Measurements from ENCODE around the gene CAMK2A.

The CAMK2A gene

DNA sequence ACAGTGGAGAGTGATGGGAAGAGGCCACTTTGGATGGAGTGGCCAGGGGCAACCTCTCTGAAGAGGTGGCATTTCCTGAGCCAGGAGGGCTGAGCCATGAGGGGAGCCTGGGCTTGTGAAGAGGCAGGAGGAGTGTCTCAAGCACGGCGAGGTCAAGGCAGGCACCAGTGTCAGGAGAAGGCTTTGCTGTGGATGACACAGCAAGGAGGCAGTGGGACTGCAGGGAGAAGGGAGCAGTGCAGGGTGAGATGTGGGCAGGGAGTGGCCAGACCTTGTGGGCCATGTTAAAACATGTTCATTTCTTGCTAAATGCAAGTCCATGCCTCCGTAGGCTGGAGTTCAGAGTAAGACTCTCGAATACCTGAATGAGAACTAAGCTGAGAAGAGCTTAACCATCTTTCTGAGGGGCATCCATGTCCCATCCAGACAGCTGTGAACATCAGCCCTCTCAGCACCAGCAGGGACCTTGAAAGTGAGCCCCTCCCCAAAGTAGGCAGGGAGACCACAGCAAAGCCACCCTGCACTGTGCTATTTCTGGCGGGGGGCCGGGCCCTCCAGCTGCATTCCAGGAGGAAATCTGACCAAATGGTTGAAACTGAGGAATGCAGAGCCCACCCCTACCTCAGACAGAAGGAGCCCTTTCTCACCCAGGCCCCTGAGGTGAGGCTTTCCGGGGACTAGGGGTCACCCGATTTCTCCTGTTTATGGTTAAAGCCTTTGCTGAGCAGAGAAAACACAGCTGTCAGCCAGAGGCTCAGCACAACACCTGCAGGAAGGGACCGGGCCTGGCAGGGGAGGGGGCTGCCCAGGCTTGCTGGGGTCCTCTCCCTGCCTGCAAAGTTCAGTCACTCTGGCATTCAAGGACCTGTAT, 29.3 kb upstream of the CAMK2A start:
- Histone ChIP-seq H3K27ac (no peak overlapping the region), H3K36me3 (ENCODE audit: control insufficient read depth, insufficient read depth, low read length) (no peaks in the 10 kb centered on the region), H3K4me1 (peaks cover 5% of the 10 kb centered on the region), H3K9me3 (ENCODE audit: control insufficient read depth, low read length) (no peaks in the 10 kb centered on the region), H3K9ac (no peak overlapping the region), H3K4me2 (ENCODE audit: low read length) (no peak overlapping the region), H3K27me3 (ENCODE audit: control insufficient read depth, insufficient read depth, low read length) (no peaks in the 10 kb centered on the region), H2AFZ (no peak overlapping the region), H3K79me2 (no peaks in the 10 kb centered on the region), H3K4me3 (ENCODE audit: low read depth, low read length) (no peak overlapping the region)
- TF ChIP-seq CTCF (IDR thresholded peaks at IDR 0.05): no peak

- peaks cover 5% of the 10 kb centered on the region for H3K4me1 ChIP-seq
- H3K4me3 ChIP-seq (ENCODE audit: low read depth, low read length): no peak overlapping the region
- H3K4me2 ChIP-seq (ENCODE audit: low read length): no peak overlapping the region
- H3K9ac ChIP-seq: no peak overlapping the region
- H3K79me2 ChIP-seq: no peaks in the 10 kb centered on the region
- H3K27ac ChIP-seq: no peak overlapping the region
- TF ChIP-seq CTCF (IDR thresholded peaks at IDR 0.05): no peak
- H3K27me3 ChIP-seq (ENCODE audit: control insufficient read depth, insufficient read depth, low read length): no peaks in the 10 kb centered on the region
- H2AFZ ChIP-seq: no peak overlapping the region
- H3K36me3 ChIP-seq (ENCODE audit: control insufficient read depth, insufficient read depth, low read length): no peaks in the 10 kb centered on the region
- H3K9me3 ChIP-seq (ENCODE audit: control insufficient read depth, low read length): no peaks in the 10 kb centered on the region
Observed at GRCh38 chr5:150317048-150318003, 27.8 kb upstream of the CAMK2A start.

GRCh38 chr5:150316320-150316719, 26.7 kb upstream of the CAMK2A start:
- Histone ChIP-seq H3K36me3 (ENCODE audit: control insufficient read depth, insufficient read depth, low read length) (no peaks in the 10 kb centered on the region), H3K4me3 (ENCODE audit: low read depth, low read length) (no peak overlapping the region), H3K27me3 (ENCODE audit: control insufficient read depth, insufficient read depth, low read length) (no peaks in the 10 kb centered on the region), H3K4me1 (peaks cover 5% of the 10 kb centered on the region), H3K9me3 (ENCODE audit: control insufficient read depth, low read length) (no peaks in the 10 kb centered on the region), H3K9ac (no peak overlapping the region), H3K27ac (no peak overlapping the region), H3K79me2 (no peaks in the 10 kb centered on the region), H3K4me2 (ENCODE audit: low read length) (no peak overlapping the region), H2AFZ (no peak overlapping the region)
- no peak for TF ChIP-seq CTCF (IDR thresholded peaks at IDR 0.05)

DNA sequence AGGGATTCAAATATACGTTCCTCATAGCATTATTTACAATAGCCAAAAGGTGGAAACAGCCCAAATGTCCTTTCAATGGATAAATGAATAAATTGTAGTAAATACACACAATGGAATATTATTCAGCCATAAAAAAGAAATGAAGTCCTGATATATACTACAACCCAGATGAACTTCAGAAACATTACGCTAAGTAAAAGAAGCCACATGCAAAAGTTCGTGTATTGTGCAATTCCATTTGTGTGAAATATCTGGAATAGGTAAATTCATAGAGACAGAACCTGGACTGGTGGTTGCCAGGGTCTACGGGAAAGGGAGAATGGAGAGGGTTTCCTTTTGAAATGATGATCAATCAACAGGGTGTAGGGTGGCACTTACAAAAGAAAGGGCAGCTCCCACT, 25.7 kb upstream of the CAMK2A start:
- no peak for TF ChIP-seq CTCF (IDR thresholded peaks at IDR 0.05)

More for the DNA sequence above, 25.7 kb upstream of the CAMK2A start:
- Histone ChIP-seq H3K9ac (no peak overlapping the region), H3K36me3 (ENCODE audit: control insufficient read depth, insufficient read depth, low read length) (no peaks in the 10 kb centered on the region), H3K79me2 (no peaks in the 10 kb centered on the region), H2AFZ (no peak overlapping the region), H3K4me2 (ENCODE audit: low read length) (no peak overlapping the region), H3K4me3 (ENCODE audit: low read depth, low read length) (no peak overlapping the region), H3K27ac (no peak overlapping the region), H3K9me3 (ENCODE audit: control insufficient read depth, low read length) (no peaks in the 10 kb centered on the region), H3K27me3 (ENCODE audit: control insufficient read depth, insufficient read depth, low read length) (no peaks in the 10 kb centered on the region), H3K4me1 (peaks cover 4% of the 10 kb centered on the region)

All from parathyroid adenoma (tissue), 2 donors.